CD14-positive monocyte (primary cell): ENCODE data around the gene PLCL2. TPM values are rescaled to one million over a fixed set of nuclear protein-coding genes. Genes with fewer than 3 reads are reported as not detected.

ENCODE experiments used
- DNase-seq, 3 donors: peaks; one replicate each; pipeline ENCODE4 v3.0.0-alpha.2; 2011 to 2022
- H2AFZ ChIP-seq: 2 replicates; pipeline ENCODE4 v1.6.0; 2012; ENCODE audit warnings: mild to moderate bottlenecking, low read depth, low read length, inconsistent platforms; ENCODE audit not compliant: insufficient read depth, poor library complexity, severe bottlenecking
- H3K27ac ChIP-seq, 2 donors: 1 replicate in 1 of 2; 2 replicates in 1 of 2; pipeline ENCODE4 v1.5.1; 2012 to 2013; ENCODE audit warnings: low read length in 2 of 2, control low read depth in 1 of 2, inconsistent platforms in 1 of 2, low read depth in 1 of 2, mild to moderate bottlenecking in 1 of 2
- H3K27me3 ChIP-seq, 2 donors: one replicate each; pipeline versions ENCODE4 v1.6.0 to v1.6.1; 2011 to 2013; ENCODE audit warnings: low read length in 2 of 2; ENCODE audit not compliant: control insufficient read depth in 2 of 2, insufficient read depth in 2 of 2
- H3K36me3 ChIP-seq, 2 donors: replicated peaks in 1 of 2; 1 replicate in 1 of 2; 2 replicates in 1 of 2; pipeline versions ENCODE4 v1.5.1 to v1.6.1; 2012 to 2013; ENCODE audit warnings: low read length in 2 of 2, control low read depth in 1 of 2, inconsistent platforms in 1 of 2, mild to moderate bottlenecking in 1 of 2; ENCODE audit not compliant: insufficient read depth in 2 of 2, control insufficient read depth in 1 of 2
- H3K4me1 ChIP-seq, 2 donors: 1 replicate in 1 of 2; 2 replicates in 1 of 2; pipeline versions ENCODE4 v1.5.1 to v1.6.1; 2012 to 2013; ENCODE audit warnings: low read length in 2 of 2, control low read depth in 1 of 2, inconsistent platforms in 1 of 2, mild to moderate bottlenecking in 1 of 2, moderate library complexity in 1 of 2; ENCODE audit not compliant: insufficient read depth in 2 of 2, control insufficient read depth in 1 of 2
- H3K4me2 ChIP-seq: replicated peaks from 2 replicates; pipeline ENCODE3; 2012; ENCODE audit warnings: low read length, moderate library complexity, mild to moderate bottlenecking; ENCODE audit not compliant: poor library complexity, severe bottlenecking; ENCODE audit errors: extremely low read depth
- H3K4me3 ChIP-seq, 3 experiments: fragments of 200-600 bp in 1 of 3; sonication (generic) in 1 of 3; replicated peaks in 1 of 3; 1 replicate in 2 of 3; 2 replicates in 1 of 3; pipeline ENCODE4 v1.5.1; 2011 to 2013; ENCODE audit warnings: low read length in 3 of 3, mild to moderate bottlenecking in 3 of 3, control low read depth in 2 of 3, low read depth in 2 of 3, inconsistent platforms in 1 of 3, moderate library complexity in 1 of 3
- H3K79me2 ChIP-seq: 2 replicates; pipeline ENCODE4 v1.6.0; 2012; ENCODE audit warnings: mild to moderate bottlenecking, control low read depth, inconsistent platforms, low read length, moderate library complexity; ENCODE audit not compliant: insufficient read depth
- H3K9ac ChIP-seq: 2 replicates; pipeline ENCODE4 v1.6.0; 2017; ENCODE audit warnings: low read length, mild to moderate bottlenecking; ENCODE audit not compliant: insufficient read depth, poor library complexity, severe bottlenecking
- H3K9me3 ChIP-seq, 2 donors: replicated peaks in 1 of 2; 1 replicate in 1 of 2; 2 replicates in 1 of 2; pipeline versions ENCODE4 v1.5.1 to v1.6.1; 2012 to 2013; ENCODE audit warnings: low read length in 2 of 2, control low read depth in 1 of 2; ENCODE audit not compliant: control insufficient read depth in 1 of 2, insufficient read depth in 1 of 2
- H4K20me1 ChIP-seq: 2 replicates; pipeline ENCODE4 v1.6.0; 2012; ENCODE audit warnings: mild to moderate bottlenecking, low read length, control low read depth, moderate library complexity; ENCODE audit not compliant: insufficient read depth
- H3K27ac Mint-ChIP-seq, 7 donors: one replicate each; pipeline ENCODE4 v1.8.0; 2020; ENCODE audit warnings: mild to moderate bottlenecking in 7 of 7, mixed read lengths in 7 of 7, moderate library complexity in 6 of 7, inconsistent platforms in 2 of 7
- H3K27me3 Mint-ChIP-seq, 3 donors: one replicate each; pipeline ENCODE4 v1.8.0; 2021 to 2022; ENCODE audit warnings: low read depth in 3 of 3, mild to moderate bottlenecking in 3 of 3, mixed read lengths in 3 of 3, moderate library complexity in 3 of 3, inconsistent platforms in 1 of 3
- H3K36me3 Mint-ChIP-seq, 2 donors: one replicate each; pipeline ENCODE4 v1.8.0; 2020; ENCODE audit warnings: mixed read lengths in 2 of 2, inconsistent platforms in 1 of 2, mild to moderate bottlenecking in 1 of 2
- H3K4me1 Mint-ChIP-seq: one replicate; pipeline ENCODE4 v1.8.0; 2020; ENCODE audit warnings: mild to moderate bottlenecking, mixed read lengths
- H3K4me3 Mint-ChIP-seq, 2 donors: one replicate each; pipeline ENCODE4 v1.8.0; 2020; ENCODE audit warnings: mild to moderate bottlenecking in 2 of 2, mixed read lengths in 2 of 2, moderate library complexity in 1 of 2
- H3K9me3 Mint-ChIP-seq, 7 donors: one replicate each; pipeline ENCODE4 v1.8.0; 2020 to 2022; ENCODE audit warnings: mixed read lengths in 7 of 7, mild to moderate bottlenecking in 6 of 7, moderate library complexity in 6 of 7, inconsistent platforms in 2 of 7
- CTCF ChIP-seq: fragments of 200-600 bp; IDR thresholded peaks from one replicate; pipeline ENCODE4 v1.8.0; 2022; ENCODE audit warnings: antibody characterized with exemption, mild to moderate bottlenecking
- WGBS: methylation state at CpG from one replicate; pipeline ENCODE4 v1.1.5; 2013; ENCODE audit warnings: missing lambda C conversion rate; ENCODE audit not compliant: insufficient coverage; 5-methylcytosine and 5-hydroxymethylcytosine counted together
- intact Hi-C, 2 donors: fragments of 100-400 bp; cut with micrococcal nuclease; formaldehyde crosslinking; loops; one replicate each; pipeline versions ENCODE4 v1.15.0 to v1.15.1; 2023
- polyA plus RNA-seq, 3 donors: library from polyadenylated mRNA; depleted of rRNA in 1 of 3; unstranded in 2 of 3; stranded (reverse) in 1 of 3; fragments of 300-500 nt in 2 of 3; fragments of >200 nt in 1 of 3; fragmentation: Illumina TruSeq in 2 of 3; gene quantifications; 1 replicate in 2 of 3; 2 replicates in 1 of 3; pipeline ENCODE4 v1.2.3, GENCODE V29; 2012 to 2021

The PLCL2 gene
- polyA plus RNA-seq, 3 donors: 18.8 to 32.5 (median 26.8) TPM

- no peaks in the 10 kb centered on the region for H3K27me3 ChIP-seq
- TF ChIP-seq CTCF: no peak
- no peak overlapping the region for H3K4me2 ChIP-seq
- H3K4me3 ChIP-seq: no peak overlapping the region
- intact Hi-C loops: loop anchor here in 1 of 2 donors (5.0 kb wide), 1 partner anchor 34 kb away; the partner anchor contains the start of gene PLCL2
- H3K27ac ChIP-seq: no peak overlapping the region
- H3K79me2 ChIP-seq: no peaks in the 10 kb centered on the region
- peaks cover 0 to 2% (median 0%) of the 10 kb centered on the region in 3 donors for H3K27me3 Mint-ChIP-seq
- no peak overlapping the region for H3K4me3 Mint-ChIP-seq
- WGBS: no CpG with 5 or more reads among the region's 2 CpGs
- peaks cover 77 to 78% of the 10 kb centered on the region in 2 donors for H3K4me1 ChIP-seq
- no peaks in the 10 kb centered on the region for H3K9me3 ChIP-seq
- no peaks in the 10 kb centered on the region for H3K36me3 ChIP-seq
- H3K4me1 Mint-ChIP-seq: peaks cover 74% of the 10 kb centered on the region
- no peak overlapping the region for H2AFZ ChIP-seq
- peaks cover 0 to 5% of the 10 kb centered on the region in 2 donors for H3K36me3 Mint-ChIP-seq
- peaks cover 0 to 3% (median 0%) of the 10 kb centered on the region in 7 donors for H3K9me3 Mint-ChIP-seq
- DNase-seq: no peak
- peak overlapping the region in 2 of 7 donors; percentile 9 to 73 for H3K27ac Mint-ChIP-seq
- no peak overlapping the region for H3K9ac ChIP-seq
- H4K20me1 ChIP-seq: no peaks in the 10 kb centered on the region
Measured at GRCh38 chr3:16848007-16848406, 36.7 kb upstream of the PLCL2 start.

- no peaks in the 10 kb centered on the region for H3K27me3 ChIP-seq
- H3K9ac ChIP-seq: peak overlapping the region; percentile 2
- H3K9me3 ChIP-seq: no peaks in the 10 kb centered on the region
- peaks cover 65 to 66% of the 10 kb centered on the region in 2 donors for H3K4me1 ChIP-seq
- peak; percentile 67 to 77 (median 75) for DNase-seq
- H3K4me2 ChIP-seq: peak overlapping the region; percentile 73
- Mint-ChIP-seq H3K4me3 (peak overlapping the region; percentile 45 to 68), H3K4me1 (peaks cover 62% of the 10 kb centered on the region), H3K27ac (peak overlapping the region; percentile 89 to 97 (median 95)), H3K36me3 (peaks cover 0 to 5% of the 10 kb centered on the region in 2 donors), H3K9me3 (peaks cover 0 to 3% (median 0%) of the 10 kb centered on the region in 7 donors), H3K27me3 (peaks cover 0 to 2% (median 0%) of the 10 kb centered on the region in 3 donors)
- peak overlapping the region; percentile 2 to 69 (median 56) for H3K4me3 ChIP-seq
- no peaks in the 10 kb centered on the region for H3K79me2 ChIP-seq
- peak overlapping the region in 1 of 2 donors; percentile 81 for H3K27ac ChIP-seq
- WGBS: 0% methylated on average over 3 of the region's 8 CpGs
- no peaks in the 10 kb centered on the region for H3K36me3 ChIP-seq
- no peaks in the 10 kb centered on the region for H4K20me1 ChIP-seq
- TF ChIP-seq CTCF: no peak
- intact Hi-C loops: loop anchor here in 1 of 2 donors (5.0 kb wide), 1 partner anchor 33 kb away; the partner anchor contains the start of gene PLCL2
- peak overlapping the region; percentile 9 for H2AFZ ChIP-seq
Measured at GRCh38 chr3:16849229-16849628, 35.5 kb upstream of the PLCL2 start.
